OCI-LY1 (cell line): ENCODE results near the gene GNB3.

Source experiments
- H2AFZ ChIP-seq: fragments of 200-600 bp; sonication (generic), shearing (Covaris generic); 2 replicates; pipeline ENCODE4 v1.6.0; 2014; ENCODE audit warnings: antibody characterized with exemption, mild to moderate bottlenecking, low read length
- H3F3A ChIP-seq: fragments of 200-600 bp; sonication (generic), shearing (Covaris generic); 2 replicates; pipeline ENCODE4 v1.6.0; 2014; ENCODE audit warnings: mild to moderate bottlenecking, antibody characterized with exemption, low read length, moderate library complexity; ENCODE audit not compliant: insufficient read depth
- H3K27ac ChIP-seq: fragments of 200-600 bp; sonication (generic); 2 replicates; pipeline ENCODE4 v1.5.1; 2014; ENCODE audit warnings: low read length, mixed run types, mild to moderate bottlenecking, low read depth; ENCODE audit not compliant: poor library complexity, severe bottlenecking
- H3K27me3 ChIP-seq: fragments of 200-600 bp; sonication (generic); 2 replicates; pipeline ENCODE4 v1.6.0; 2014; ENCODE audit warnings: antibody characterized with exemption, mild to moderate bottlenecking, low read length, moderate library complexity; ENCODE audit not compliant: insufficient read depth
- H3K36me3 ChIP-seq: fragments of 200-600 bp; sonication (generic); 2 replicates; pipeline ENCODE4 v1.6.1; 2014; ENCODE audit warnings: mild to moderate bottlenecking, antibody characterized with exemption, low read length, moderate library complexity, mixed read lengths; ENCODE audit not compliant: insufficient read depth
- H3K4me1 ChIP-seq: fragments of 200-600 bp; sonication (generic); 2 replicates; pipeline ENCODE4 v1.5.1; 2014; ENCODE audit warnings: mild to moderate bottlenecking, low read length, moderate library complexity; ENCODE audit not compliant: insufficient read depth, severe bottlenecking
- H3K4me2 ChIP-seq: fragments of 200-600 bp; sonication (generic), shearing (Covaris generic); 2 replicates; pipeline ENCODE4 v1.6.1; 2014; ENCODE audit warnings: low read length
- H3K4me3 ChIP-seq: fragments of 200-600 bp; sonication (generic); 2 replicates; pipeline ENCODE4 v1.5.1; 2014; ENCODE audit warnings: low read length, low read depth, mild to moderate bottlenecking, mixed read lengths; ENCODE audit not compliant: poor library complexity, severe bottlenecking
- H3K79me2 ChIP-seq: fragments of 200-600 bp; shearing (Covaris generic); 2 replicates; pipeline ENCODE4 v1.6.1; 2016; ENCODE audit warnings: mixed run types, low read length, mixed read lengths; ENCODE audit not compliant: insufficient read depth
- H3K9ac ChIP-seq: fragments of 200-600 bp; sonication (generic), shearing (Covaris generic); 2 replicates; pipeline ENCODE4 v1.6.1; 2014; ENCODE audit warnings: mild to moderate bottlenecking, low read length, mixed read lengths
- H3K9me2 ChIP-seq: fragments of 200-600 bp; sonication (generic), shearing (Covaris generic); 2 replicates; pipeline ENCODE4 v1.6.1; 2014; ENCODE audit warnings: low read depth, mild to moderate bottlenecking, low read length, mixed read lengths
- H3K9me3 ChIP-seq: fragments of 200-600 bp; shearing (Covaris generic); 2 replicates; pipeline ENCODE4 v1.6.1; 2014; ENCODE audit warnings: low read length, mixed read lengths
- H4K20me1 ChIP-seq: fragments of 200-600 bp; sonication (generic), shearing (Covaris generic); 2 replicates; pipeline ENCODE4 v1.6.0; 2016; ENCODE audit warnings: mild to moderate bottlenecking, low read length; ENCODE audit not compliant: insufficient read depth
- CTCF ChIP-seq: fragments of 200-600 bp; sonication (generic), shearing (Covaris generic); IDR thresholded peaks from 2 replicates; pipeline ENCODE4 v1.5.1; 2017; ENCODE audit warnings: mild to moderate bottlenecking, antibody characterized with exemption, low read length, moderate library complexity, mixed read lengths
- EZH2 ChIP-seq: fragments of 200-600 bp; sonication (generic), shearing (Covaris generic); IDR thresholded peaks from 2 replicates; pipeline ENCODE4 v1.8.0; 2017; ENCODE audit warnings: borderline replicate concordance, mixed run types, mild to moderate bottlenecking, antibody characterized with exemption, low read length, moderate library complexity, mixed read lengths

Gene GNB3

GRCh38 chr12:6830999-6831398 is 9.7 kb upstream of the GNB3 start:
- Histone ChIP-seq H3K36me3 (no peaks in the 10 kb centered on the region), H3K27me3 (no peaks in the 10 kb centered on the region), H3K79me2 (no peaks in the 10 kb centered on the region), H3K4me3 (no peak overlapping the region), H3K9me3 (no peaks in the 10 kb centered on the region), H2AFZ (no peak overlapping the region), H3K27ac (no peak overlapping the region), H3K9me2 (no peaks in the 10 kb centered on the region), H4K20me1 (no peaks in the 10 kb centered on the region), H3K4me2 (no peak overlapping the region), H3F3A (no peaks in the 10 kb centered on the region), H3K4me1 (peaks cover 10% of the 10 kb centered on the region), H3K9ac (no peak overlapping the region)
- TF ChIP-seq CTCF (no peak), EZH2 (no peak)

GRCh38 chr12:6831450-6831995 is 9.2 kb upstream of the GNB3 start:
- H3K9me2 ChIP-seq, result no peaks in the 10 kb centered on the region
- H3K9me3 ChIP-seq, result no peaks in the 10 kb centered on the region
- TF ChIP-seq EZH2 (no peak), CTCF (no peak)
- H3K9ac ChIP-seq, result no peak overlapping the region
- no peak overlapping the region for H3K27ac ChIP-seq
- no peaks in the 10 kb centered on the region for H3F3A ChIP-seq
- no peak overlapping the region for H2AFZ ChIP-seq
- H3K4me3 ChIP-seq, result no peak overlapping the region
- peaks cover 10% of the 10 kb centered on the region for H3K4me1 ChIP-seq
- no peaks in the 10 kb centered on the region for H3K27me3 ChIP-seq
- H3K36me3 ChIP-seq, result no peaks in the 10 kb centered on the region
- H4K20me1 ChIP-seq, result no peaks in the 10 kb centered on the region
- no peaks in the 10 kb centered on the region for H3K79me2 ChIP-seq
- H3K4me2 ChIP-seq, result no peak overlapping the region

GRCh38 chr12:6832125-6832524 is 8.6 kb upstream of the GNB3 start:
- H3K9me3 ChIP-seq, result no peaks in the 10 kb centered on the region

More at GRCh38 chr12:6832125-6832524, 8.6 kb upstream of the GNB3 start:
- Histone ChIP-seq H2AFZ (no peak overlapping the region), H3K9ac (no peak overlapping the region), H3K79me2 (no peaks in the 10 kb centered on the region), H3K9me2 (no peaks in the 10 kb centered on the region), H3K4me3 (no peak overlapping the region), H4K20me1 (no peaks in the 10 kb centered on the region), H3K27ac (no peak overlapping the region), H3K27me3 (no peaks in the 10 kb centered on the region), H3F3A (no peaks in the 10 kb centered on the region), H3K4me2 (no peak overlapping the region), H3K36me3 (no peaks in the 10 kb centered on the region), H3K4me1 (peaks cover 10% of the 10 kb centered on the region)
- TF ChIP-seq EZH2 (no peak), CTCF (no peak)
